ENCODE measurements around the gene ANKRD40. TPM values are rescaled to one million over a fixed set of nuclear protein-coding genes. Genes with fewer than 3 reads are reported as not detected.
A peak's percentile ranks its signal among the peaks of the same experiment; 100 is the strongest.

Gene ANKRD40
- total and polyA plus RNA-seq, 9 of the 15 experiments (the other 6 are each of a cell fraction or from before 2014, with no cell fraction given): 9.0 to 28.9 (median 27.7) TPM

DNA sequence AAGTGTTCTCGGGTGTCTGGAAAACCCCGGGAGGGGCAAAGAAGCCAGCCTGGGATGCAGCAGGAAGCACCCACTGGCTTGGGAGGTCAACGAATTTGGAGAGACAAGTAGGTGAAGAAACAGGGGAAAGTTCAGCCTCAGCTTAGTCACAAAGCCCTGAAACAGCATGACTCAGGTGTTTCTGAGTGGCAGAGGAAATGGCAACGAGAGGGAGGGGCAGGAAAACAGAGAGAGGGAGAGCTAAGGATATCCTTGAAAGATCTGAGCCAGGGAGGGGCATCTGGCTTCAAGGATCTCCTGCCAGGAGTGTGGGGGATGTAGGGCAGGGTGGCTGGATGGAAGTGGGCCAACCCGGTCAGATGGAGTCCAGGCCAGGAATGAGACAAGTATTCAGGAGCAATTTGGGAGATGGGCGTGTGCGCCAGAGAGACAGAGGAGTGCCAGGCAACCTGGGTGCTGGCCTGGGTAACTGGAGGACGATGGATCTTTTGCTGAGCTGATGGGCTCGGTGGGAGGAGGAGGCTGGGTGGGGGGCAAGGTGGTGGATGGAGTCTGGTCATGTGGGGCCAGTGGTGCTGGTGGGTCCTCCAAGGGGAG lies 45.8 kb downstream of the ANKRD40 start (continued):
- no peak for TF ChIP-seq SFPQ (IDR thresholded peaks at IDR 0.05; ENCODE audit: low read depth, low read length)
- TF ChIP-seq, protein P1, sequence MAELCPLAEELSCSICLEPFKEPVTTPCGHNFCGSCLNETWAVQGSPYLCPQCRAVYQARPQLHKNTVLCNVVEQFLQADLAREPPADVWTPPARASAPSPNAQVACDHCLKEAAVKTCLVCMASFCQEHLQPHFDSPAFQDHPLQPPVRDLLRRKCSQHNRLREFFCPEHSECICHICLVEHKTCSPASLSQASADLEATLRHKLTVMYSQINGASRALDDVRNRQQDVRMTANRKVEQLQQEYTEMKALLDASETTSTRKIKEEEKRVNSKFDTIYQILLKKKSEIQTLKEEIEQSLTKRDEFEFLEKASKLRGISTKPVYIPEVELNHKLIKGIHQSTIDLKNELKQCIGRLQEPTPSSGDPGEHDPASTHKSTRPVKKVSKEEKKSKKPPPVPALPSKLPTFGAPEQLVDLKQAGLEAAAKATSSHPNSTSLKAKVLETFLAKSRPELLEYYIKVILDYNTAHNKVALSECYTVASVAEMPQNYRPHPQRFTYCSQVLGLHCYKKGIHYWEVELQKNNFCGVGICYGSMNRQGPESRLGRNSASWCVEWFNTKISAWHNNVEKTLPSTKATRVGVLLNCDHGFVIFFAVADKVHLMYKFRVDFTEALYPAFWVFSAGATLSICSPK (IDR thresholded peaks at IDR 0.05; ENCODE audit: borderline replicate concordance): no peak
- TF ChIP-seq SMARCA5 (IDR thresholded peaks at IDR 0.05): peak; percentile 71; the same call in 1 of the 2 replicates
- peak; percentile 43 for TF ChIP-seq TEAD4 (IDR thresholded peaks at IDR 0.05; ENCODE audit: low read length)
- TF ChIP-seq TEAD4 (CRISPR knock-in tag; IDR thresholded peaks at IDR 0.05; ENCODE audit: borderline replicate concordance): no peak
- peak; percentile 69; the same call in 1 of the 2 replicates for TF ChIP-seq SPI1 (IDR thresholded peaks at IDR 0.05; ENCODE audit: borderline replicate concordance, low read depth, low read length)
- TF ChIP-seq NR0B1 (IDR thresholded peaks at IDR 0.05; ENCODE audit: partially characterized antibody): no peak
- no peak for TF ChIP-seq HNRNPK (IDR thresholded peaks at IDR 0.05; ENCODE audit: low read depth, low read length, poor library complexity, severe bottlenecking)
- peak; percentile 72; the same call in 1 of the 2 replicates for TF ChIP-seq ZBTB17 (CRISPR knock-in tag; IDR thresholded peaks at IDR 0.05)
- TF ChIP-seq HINFP (tag; conservative IDR thresholded peaks at IDR 0.05; ENCODE audit: low read depth): peak; percentile 50; the same call in 1 of the 2 replicates
- TF ChIP-seq MIER1 (IDR thresholded peaks at IDR 0.05; ENCODE audit: low read depth): peak; percentile 31; the same call in 1 of the 2 replicates
- peak; percentile 59; the same call in 1 of the 2 replicates for TF ChIP-seq EGR1 (conservative IDR thresholded peaks at IDR 0.05)
- TF ChIP-seq ID3 (CRISPR knock-in tag; IDR thresholded peaks at IDR 0.05): no peak
- TF ChIP-seq ID3 (tag; IDR thresholded peaks at IDR 0.05): 0 out of 2 replicates have a peak, but pooled peaks have one; percentile 16
- TF ChIP-seq ZNF583 (CRISPR knock-in tag; IDR thresholded peaks at IDR 0.05): peak; percentile 83; the same call in 1 of the 2 replicates
- TF ChIP-seq, protein P2, sequence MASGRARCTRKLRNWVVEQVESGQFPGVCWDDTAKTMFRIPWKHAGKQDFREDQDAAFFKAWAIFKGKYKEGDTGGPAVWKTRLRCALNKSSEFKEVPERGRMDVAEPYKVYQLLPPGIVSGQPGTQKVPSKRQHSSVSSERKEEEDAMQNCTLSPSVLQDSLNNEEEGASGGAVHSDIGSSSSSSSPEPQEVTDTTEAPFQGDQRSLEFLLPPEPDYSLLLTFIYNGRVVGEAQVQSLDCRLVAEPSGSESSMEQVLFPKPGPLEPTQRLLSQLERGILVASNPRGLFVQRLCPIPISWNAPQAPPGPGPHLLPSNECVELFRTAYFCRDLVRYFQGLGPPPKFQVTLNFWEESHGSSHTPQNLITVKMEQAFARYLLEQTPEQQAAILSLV (tag; IDR thresholded peaks at IDR 0.05): peak; percentile 48; the same call in 1 of the 2 replicates
- TF ChIP-seq OTX1 (CRISPR knock-in tag; IDR thresholded peaks at IDR 0.05): 0 out of 2 replicates have a peak, but pooled peaks have one; percentile 57
- peak; percentile 84 for TF ChIP-seq MEF2D (tag; conservative IDR thresholded peaks at IDR 0.05; ENCODE audit: low read depth)
- TF ChIP-seq ARID1B (IDR thresholded peaks at IDR 0.05): peak; percentile 90
- TF ChIP-seq MAZ (CRISPR knock-in tag; conservative IDR thresholded peaks at IDR 0.05 in 1 of 2, IDR thresholded peaks at IDR 0.05 in 1 of 2): peak; percentile 68 to 89
